ENCODE measurements around the gene ASTE1.

ASTE1 gene, protein sequence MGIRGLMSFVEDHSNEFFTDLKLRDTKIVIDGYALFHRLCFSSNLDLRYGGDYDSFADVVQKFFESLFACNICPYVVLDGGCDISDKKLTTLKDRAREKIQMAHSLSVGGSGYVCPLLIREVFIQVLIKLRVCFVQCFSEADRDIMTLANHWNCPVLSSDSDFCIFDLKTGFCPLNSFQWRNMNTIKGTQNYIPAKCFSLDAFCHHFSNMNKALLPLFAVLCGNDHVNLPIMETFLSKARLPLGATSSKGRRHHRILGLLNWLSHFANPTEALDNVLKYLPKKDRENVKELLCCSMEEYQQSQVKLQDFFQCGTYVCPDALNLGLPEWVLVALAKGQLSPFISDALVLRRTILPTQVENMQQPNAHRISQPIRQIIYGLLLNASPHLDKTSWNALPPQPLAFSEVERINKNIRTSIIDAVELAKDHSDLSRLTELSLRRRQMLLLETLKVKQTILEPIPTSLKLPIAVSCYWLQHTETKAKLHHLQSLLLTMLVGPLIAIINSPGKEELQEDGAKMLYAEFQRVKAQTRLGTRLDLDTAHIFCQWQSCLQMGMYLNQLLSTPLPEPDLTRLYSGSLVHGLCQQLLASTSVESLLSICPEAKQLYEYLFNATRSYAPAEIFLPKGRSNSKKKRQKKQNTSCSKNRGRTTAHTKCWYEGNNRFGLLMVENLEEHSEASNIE

DNA sequence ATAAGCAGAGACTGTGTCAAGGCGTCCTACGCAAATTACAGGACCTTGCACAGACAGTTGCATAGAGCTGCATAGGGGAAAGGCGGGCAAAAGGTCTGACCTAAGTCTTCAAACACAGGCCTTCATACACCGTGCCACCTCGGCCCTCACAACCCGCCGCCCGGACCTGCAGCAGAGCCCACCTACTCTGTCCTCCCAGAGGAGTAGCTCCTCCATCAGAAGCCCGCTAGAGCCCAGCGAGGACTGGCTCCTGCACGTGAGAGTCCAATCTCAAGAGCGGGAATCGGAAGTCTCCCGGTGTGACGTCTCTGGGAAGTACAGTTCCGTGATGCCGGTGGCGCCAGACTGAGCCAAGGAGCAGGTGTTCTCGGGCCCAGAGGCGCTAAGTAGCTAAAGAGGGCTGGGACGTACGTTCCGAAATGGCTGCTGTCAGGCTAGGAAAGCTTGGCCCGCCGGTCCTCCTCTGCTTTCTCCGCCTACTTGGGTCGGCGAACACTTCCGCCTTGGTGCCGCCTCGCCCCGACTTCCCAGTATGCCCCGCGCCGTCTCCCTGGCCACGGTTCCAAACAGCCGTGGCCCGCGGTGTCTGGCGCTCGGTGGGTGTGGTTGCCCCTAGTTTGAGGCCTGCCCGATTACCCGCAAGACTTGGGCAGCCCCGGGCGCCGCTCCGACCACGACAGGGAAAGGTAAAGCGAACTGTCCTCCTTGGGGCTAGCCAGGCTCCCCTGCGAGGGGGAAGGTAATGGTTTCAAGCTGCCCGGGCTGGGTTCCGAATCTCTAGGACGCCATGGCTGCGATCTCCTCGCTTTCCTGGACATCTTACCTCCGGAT is at the start of gene ASTE1, which contains the start of gene NEK11:
Gene ASTE1 (minus strand): TSS at position 505 of the 831 bp plus-strand sequence. CDS start 1,519 bp downstream, outside the sequence.
Gene NEK11 (plus strand): TSS at position 557 of the 831 bp plus-strand sequence. CDS start 2,832 bp downstream, outside the sequence.
- no peak for TF ChIP-seq CTCF (IDR thresholded peaks at IDR 0.05)

DNA sequence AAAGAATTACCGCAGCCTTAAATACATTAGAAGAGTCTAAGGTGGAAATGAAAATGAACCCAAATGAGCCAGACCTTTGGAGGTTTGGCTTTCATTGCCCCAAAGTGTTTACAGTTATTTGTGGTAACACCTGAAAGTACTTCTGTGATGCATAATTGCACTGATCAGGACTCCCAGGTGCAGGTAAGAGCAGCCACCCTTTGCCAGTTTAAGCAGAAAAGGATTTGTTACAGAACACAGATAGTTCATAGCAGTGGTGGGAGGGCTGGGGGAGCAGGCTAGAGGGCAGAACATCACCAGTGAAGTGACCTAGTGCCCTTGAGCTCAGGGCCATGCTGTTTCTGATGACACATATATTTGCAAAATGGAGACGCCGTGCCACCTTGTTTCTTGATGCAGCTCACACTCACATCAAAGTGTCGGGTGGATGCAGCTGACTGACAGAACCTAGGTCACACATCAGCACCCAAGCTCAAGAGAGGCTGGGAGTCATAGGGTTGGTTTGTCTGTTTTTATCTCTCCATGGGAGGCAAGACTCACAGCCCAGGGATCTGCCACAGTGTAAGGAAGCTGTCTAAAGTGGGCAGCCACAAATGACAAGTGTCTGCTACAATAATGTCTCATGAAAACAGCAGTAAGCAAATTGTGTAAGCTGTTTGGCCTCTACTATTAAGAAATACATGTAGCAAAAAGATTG is 49.2 kb upstream of the ASTE1 start:
- no peak for TF ChIP-seq CTCF (IDR thresholded peaks at IDR 0.05)

GRCh38 chr3:131072845-131073244 is 46.2 kb upstream of the ASTE1 start:
- no peak for TF ChIP-seq CTCF (IDR thresholded peaks at IDR 0.05)

- no peak for TF ChIP-seq CTCF (IDR thresholded peaks at IDR 0.05)
Measured at GRCh38 chr3:131072099-131072559, 45.5 kb upstream of the ASTE1 start.

GRCh38 chr3:131067983-131068382 is 41.4 kb upstream of the ASTE1 start:
- TF ChIP-seq CTCF (IDR thresholded peaks at IDR 0.05), result no peak

DNA sequence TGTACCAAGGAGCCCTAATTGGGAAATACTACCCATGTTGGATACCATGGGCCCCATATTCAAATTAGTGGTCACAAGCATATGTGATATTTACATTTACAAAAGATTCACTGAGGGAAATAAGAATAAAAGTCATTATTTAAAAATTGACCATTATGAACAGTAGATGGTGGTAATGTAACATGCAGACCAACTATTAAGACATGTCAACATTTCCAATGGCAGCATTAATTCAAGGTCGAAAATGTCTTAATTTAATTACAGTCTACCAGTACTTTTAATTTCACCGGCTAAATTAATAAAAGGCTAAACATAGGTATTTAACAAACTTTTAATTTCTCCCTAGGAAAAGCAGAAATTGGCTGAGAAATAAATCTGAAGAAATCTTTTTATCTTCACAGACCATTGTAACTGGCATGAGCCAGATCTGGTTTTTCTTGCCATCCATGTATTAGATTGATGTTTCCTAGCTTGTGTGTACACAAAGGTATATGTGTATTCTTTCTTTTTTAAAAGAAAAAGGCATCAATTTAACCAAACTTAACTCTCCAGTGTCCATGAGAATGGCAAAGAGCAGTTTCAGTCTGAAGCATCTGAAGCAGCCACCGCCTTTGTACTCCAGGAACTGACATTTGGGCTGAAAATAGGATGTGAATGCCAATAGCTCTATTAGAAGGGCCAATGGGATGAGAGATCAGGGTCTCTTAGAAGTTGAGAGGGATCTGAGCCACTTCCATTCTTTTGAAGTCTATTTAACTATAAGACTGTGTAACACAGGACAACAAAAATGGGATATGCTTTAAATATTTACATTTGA is 26.6 kb upstream of the ASTE1 start:
- peak; percentile 44 for TF ChIP-seq CTCF (IDR thresholded peaks at IDR 0.05)
